NCI-H2196 (cell line): Measurements from ENCODE around the gene ZSWIM2.
"Not testable (repeated sequence)": the region's sequence is repeated elsewhere in the genome, so short reads cannot be mapped to it uniquely, and the experiment has no call there.

Experiments
- DNase-seq: peaks from one replicate; lab custom pipeline; 2025; ENCODE audit not compliant: unreplicated experiment; lab: John Stamatoyannopoulos, UW

Gene ZSWIM2, protein sequence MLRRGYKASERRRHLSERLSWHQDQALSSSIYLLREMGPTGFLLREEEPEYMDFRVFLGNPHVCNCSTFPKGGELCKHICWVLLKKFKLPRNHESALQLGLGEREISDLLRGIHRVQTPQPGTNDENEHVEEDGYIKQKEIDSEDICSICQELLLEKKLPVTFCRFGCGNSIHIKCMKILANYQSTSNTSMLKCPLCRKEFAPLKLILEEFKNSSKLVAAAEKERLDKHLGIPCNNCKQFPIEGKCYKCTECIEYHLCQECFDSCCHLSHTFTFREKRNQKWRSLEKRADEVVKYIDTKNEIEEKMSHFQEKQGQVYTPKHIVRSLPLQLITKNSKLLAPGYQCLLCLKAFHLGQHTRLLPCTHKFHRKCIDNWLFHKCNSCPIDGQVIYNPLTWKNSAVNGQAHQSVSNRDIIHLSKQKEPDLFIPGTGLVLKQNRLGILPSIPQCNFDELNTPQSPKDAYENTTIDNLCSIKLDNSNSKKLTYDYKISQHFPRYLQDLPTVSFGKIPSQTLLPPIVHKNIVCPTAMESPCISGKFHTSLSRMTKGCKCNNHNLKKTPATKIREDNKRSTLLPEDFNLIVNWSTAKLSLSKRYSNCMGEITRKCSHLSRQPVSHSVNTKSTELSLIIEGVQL

GRCh38 chr2:186848873-186849578, at the start of gene ZSWIM2:
Gene ZSWIM2 (minus strand): TSS chr2:186849170. CDS start chr2:186849130, 40 bp downstream.
- peak; percentile 72 for DNase-seq

DNA sequence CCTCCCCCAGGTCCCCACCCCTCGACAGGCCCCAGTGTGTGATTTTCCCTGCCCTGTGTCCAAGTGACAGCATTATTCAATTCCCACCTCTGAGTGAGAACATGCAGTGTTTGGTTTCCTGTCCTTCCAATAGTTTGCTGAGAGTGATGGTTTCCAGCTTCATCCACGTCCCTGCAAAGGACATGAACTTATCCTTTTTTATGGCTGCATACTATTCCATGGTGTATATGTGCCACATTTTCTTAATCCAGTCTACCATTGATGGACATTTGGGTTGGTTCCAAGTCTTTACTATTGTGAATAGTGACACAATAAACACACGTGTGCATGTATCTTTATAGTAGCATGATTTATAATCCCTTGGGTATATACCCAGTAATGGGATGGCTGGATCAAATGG, 47.2 kb upstream of the ZSWIM2 start:
- DNase-seq, result not testable (repeated sequence)

DNA sequence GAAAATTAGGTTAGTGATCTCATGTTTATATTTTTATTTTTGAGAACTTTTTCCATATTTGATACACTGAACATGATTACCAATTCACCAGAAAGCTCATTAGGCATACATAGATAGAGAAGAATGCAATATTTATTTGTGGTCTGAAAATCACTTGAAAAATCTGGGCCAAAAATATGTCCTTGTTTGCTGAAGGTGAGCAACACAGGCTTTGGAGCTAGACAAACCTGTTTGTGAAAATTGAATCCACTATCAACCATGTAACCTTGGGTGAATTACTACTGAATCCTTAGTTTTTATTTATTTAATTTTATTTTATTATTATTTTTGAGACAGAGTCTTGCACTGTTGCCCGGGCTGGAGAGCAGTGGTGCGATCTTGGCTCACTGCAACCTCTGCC, 46.5 kb upstream of the ZSWIM2 start:
- no peak for DNase-seq

DNA sequence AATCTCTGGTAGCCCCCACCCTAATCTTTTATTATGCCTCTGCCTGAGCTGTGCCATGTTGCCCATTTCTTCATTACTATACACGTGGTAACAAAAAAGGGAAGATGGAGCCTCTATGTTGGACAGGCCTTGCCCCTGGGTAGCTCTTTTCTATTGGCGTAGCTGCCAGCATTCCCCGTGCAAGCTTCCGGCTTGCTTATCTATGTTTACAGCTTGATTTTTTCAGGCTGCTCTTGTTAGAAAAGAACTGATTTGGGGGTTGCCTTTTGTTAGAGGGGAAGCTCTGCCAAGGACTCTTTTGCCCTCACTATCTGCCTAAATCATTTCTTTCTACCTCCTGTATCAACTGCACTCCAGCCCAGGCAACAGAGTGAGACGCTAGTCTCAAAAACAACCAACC, 45.5 kb upstream of the ZSWIM2 start:
- DNase-seq, result no peak

- DNase-seq, result no peak
These were observed 43.9 kb upstream of the ZSWIM2 start for GRCh38 chr2:186892821-186893220.

DNA sequence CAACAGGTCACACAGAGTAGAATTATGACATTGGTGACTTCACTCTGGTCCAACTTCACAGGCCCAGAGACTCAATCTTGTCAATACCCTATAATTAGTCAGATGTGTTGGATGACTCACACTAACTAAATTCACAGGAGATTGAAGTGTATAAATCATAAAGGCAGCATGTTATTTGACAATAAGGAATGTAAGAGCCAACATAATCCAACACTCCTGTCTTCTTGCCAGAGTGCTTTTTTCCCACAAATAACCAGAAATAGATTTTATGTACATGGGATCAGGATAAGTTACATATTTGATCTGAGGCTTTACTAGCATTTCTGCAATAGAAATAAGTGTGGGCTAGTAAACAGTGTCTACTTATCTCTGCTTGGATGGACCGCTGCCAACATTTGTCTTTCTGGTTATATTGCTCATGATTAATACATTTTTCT, 42.2 kb upstream of the ZSWIM2 start:
- no peak for DNase-seq

DNA sequence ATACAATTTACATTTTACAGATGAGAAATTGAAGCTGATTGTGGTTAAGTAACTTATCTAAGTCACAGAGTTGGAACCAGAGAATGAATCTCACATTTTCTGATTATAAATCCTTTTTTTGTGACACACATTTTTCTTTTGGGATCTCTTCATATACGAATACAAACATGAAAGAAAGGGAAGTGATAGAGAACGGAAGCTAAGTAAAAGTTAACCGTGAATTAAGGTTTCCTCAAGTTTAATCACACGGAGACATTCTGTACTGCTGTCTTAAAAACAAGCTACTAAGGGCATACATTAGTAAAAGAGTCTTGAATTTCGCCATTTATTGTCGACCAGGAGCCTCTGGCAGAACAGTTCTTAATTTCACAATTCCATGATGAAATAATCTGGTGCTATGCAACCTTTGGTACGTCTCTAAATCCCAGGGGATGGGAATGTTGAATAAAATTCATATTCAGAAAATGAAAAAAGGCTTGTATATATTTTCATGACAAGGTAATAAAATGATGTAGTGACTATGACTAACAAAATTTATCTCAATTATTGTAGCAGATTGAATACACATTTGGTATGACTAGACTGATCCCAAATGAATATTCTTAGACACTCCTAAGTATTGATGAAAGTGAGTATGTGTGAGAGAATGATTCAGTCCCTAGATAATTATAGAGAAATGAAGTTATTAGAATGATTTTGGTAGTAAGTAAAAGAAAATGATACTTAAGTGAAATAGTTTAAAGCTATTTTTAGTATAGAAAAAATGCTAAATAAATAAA, 40.3 kb upstream of the ZSWIM2 start:
- DNase-seq, result no peak

DNA sequence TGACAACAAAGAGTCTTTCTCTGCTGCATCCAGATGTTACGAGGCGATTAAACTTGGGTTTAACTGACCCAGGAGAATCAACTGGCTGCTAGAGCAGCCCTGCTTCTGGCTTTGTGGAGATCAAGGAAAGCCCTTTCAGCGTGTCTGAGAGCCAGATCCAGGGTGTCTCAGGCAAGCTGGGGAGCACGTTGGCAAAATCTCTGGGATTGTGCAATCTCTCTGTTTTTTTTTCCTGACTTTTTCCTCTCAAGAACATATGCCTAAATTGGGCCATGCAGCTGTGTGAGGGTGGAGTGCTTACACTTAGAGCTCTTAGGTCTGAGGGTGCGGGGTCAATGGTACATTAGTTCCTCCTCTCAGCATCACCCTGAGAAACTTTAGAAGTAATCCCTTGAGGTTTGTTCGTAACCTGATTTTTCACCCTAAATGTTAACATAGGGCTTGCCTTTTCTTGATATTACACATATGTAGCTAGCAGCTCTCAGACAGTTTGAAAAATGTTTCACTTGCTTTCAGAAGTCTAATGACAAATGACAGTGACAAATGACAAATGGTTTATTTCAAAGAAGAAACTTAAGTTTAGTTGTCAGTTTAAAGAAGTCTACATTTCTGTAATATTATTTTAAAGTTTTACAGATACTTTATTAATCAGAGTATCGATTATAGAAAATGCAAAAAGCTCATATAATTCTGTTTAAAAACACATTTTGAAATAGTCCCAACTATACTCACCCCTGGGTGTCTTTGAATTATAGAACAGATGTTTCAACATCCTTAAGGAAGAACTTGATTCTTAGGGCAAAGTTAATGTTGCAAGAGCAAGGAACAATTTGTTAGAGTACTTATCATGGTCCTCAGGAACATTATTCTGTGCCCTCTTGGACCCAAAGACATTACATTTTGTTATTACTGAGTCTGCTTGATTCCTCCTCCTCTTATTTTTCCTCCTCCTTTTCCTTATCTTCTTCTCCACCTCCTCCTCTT, 38.4 kb upstream of the ZSWIM2 start:
- DNase-seq, result no peak

GRCh38 chr2:186884587-186884986, 35.6 kb upstream of the ZSWIM2 start:
- DNase-seq, result no peak

- DNase-seq, result no peak
These were observed 34.7 kb upstream of the ZSWIM2 start for GRCh38 chr2:186883666-186884065.

- DNase-seq, result no peak
These were observed 33.6 kb upstream of the ZSWIM2 start for GRCh38 chr2:186882511-186883071.

DNA sequence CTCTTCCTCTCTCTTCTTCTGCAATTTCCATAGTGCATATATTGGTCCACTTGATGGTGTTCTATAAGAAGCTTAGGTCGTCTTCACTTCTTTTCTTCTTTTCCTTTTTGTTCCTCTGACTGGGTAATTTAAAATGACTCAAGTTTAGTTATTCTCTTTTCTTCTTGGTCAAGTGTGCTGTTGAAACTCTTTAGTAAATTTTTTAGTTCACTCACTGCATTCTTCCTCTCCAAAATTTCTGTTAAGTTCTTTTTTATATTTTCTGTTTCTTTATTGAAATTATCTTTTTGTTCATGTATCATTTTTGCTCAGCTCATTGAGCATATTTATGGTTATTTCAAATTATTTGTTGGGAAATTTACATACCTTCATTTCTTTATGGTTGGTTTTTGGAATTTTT, 32.7 kb upstream of the ZSWIM2 start:
- no peak for DNase-seq

- DNase-seq, result no peak
These were observed 30.3 kb upstream of the ZSWIM2 start for GRCh38 chr2:186879312-186879711.

DNA sequence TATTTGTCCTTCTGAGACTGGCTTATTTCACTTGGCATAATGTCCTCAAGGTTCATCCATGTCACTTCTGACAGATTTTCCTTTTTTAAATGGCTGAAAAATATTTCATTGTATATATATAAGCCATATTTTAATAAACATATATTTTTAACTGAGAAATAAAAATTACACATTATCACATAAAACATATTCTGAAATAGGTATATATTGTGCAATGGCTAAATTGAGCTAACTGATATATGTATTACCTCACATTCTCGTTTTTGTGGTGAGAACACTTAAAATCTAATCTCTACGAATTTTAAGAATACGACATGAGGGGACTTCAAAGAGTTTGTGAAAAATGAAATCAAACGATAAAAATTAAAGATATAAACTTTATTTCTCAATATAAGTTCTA, 25.7 kb upstream of the ZSWIM2 start:
- no peak for DNase-seq

- no peak for DNase-seq
These were observed 22.9 kb upstream of the ZSWIM2 start for GRCh38 chr2:186871881-186872280.

GRCh38 chr2:186868344-186868743, 19.4 kb upstream of the ZSWIM2 start:
- no peak for DNase-seq

GRCh38 chr2:186862869-186863709, 14.1 kb upstream of the ZSWIM2 start:
- peak; percentile 25 for DNase-seq

DNA sequence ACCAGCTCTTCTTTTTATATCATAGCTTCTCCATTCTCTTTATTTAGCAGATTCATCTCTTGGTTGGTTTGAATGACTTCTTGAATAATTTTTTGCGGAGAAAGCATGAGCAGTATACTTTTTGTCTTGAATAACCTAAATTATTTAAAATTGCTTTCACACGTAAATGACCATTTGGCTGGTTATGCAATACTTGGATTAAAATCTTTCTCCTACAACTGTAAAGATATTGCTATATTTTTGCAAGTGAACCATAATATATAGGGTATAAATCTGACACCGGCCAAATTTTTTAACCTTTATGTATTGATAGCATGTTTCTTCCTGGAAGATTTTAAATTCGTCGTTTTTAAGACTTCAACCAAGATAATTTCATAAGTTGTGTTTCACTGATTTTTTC, 6.2 kb upstream of the ZSWIM2 start:
- no peak for DNase-seq

DNA sequence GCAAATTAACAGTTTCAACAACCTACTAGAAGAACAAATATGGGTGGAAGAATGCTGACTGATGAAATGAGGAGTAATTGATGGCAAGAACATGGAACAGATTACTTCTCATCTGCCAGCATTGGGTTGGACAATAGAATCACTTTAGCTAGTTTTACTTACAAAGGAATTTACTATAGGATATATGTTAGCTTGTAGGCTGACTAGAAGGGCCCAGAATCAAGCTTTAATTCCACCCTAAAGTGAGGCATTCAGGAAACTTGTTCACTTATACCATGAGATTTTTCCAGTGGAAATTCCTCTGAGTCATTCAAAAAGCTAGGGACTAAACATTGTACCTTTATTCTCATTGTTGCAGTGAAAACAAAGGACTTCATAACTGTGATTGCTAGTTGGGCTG, 5.0 kb upstream of the ZSWIM2 start:
- DNase-seq, result no peak
